NCI-H2196 treated with DMSO at 0.1 percent for 48 hours (cell line): Measurements from ENCODE around the gene CCDC33.

Experiments used
- DNase-seq: peaks from one replicate; lab custom pipeline; 2025; ENCODE audit not compliant: unreplicated experiment; lab: John Stamatoyannopoulos, UW

CCDC33 gene

GRCh38 chr15:74311734-74312444 is 75.8 kb downstream of the CCDC33 start:
- DNase-seq, result no peak

GRCh38 chr15:74312445-74313007 is 76.4 kb downstream of the CCDC33 start:
- peak; percentile 82 for DNase-seq

GRCh38 chr15:74313889-74314288 is 77.8 kb downstream of the CCDC33 start:
- DNase-seq, result no peak

- no peak for DNase-seq
These were observed 78.8 kb downstream of the CCDC33 start for GRCh38 chr15:74314795-74315438.

- no peak for DNase-seq
These were observed 79.5 kb downstream of the CCDC33 start for GRCh38 chr15:74315626-74316025.

GRCh38 chr15:74316141-74316540 is 80.0 kb downstream of the CCDC33 start:
- DNase-seq, result no peak

- no peak for DNase-seq
These were observed 81.8 kb downstream of the CCDC33 start for GRCh38 chr15:74317820-74318375.

- peak; percentile 24 for DNase-seq
These were observed 82.4 kb downstream of the CCDC33 start for GRCh38 chr15:74318376-74319137.

GRCh38 chr15:74319138-74319460 is 83.0 kb downstream of the CCDC33 start:
- no peak for DNase-seq

- peak; percentile 28 for DNase-seq
These were observed 83.6 kb downstream of the CCDC33 start for GRCh38 chr15:74319596-74320351.

- no peak for DNase-seq
These were observed 84.5 kb downstream of the CCDC33 start for GRCh38 chr15:74320352-74321247.

- peak; percentile 17 for DNase-seq
These were observed 86.5 kb downstream of the CCDC33 start for GRCh38 chr15:74322558-74323180.

- no peak for DNase-seq
These were observed 88.6 kb downstream of the CCDC33 start for GRCh38 chr15:74324714-74325113.

- DNase-seq, result no peak
These were observed 90.6 kb downstream of the CCDC33 start for GRCh38 chr15:74326746-74327145.

GRCh38 chr15:74327756-74328155 is 91.6 kb downstream of the CCDC33 start:
- DNase-seq, result no peak

GRCh38 chr15:74328331-74329056 is 92.4 kb downstream of the CCDC33 start:
- DNase-seq, result no peak

- no peak for DNase-seq
These were observed 94.8 kb downstream of the CCDC33 start for GRCh38 chr15:74330861-74331408.

- no peak for DNase-seq
These were observed 95.9 kb downstream of the CCDC33 start for GRCh38 chr15:74332011-74332410.
